ENCODE results near the gene TADA2B. TPM values are rescaled to one million over a fixed set of nuclear protein-coding genes. Genes with fewer than 3 reads are reported as not detected.

Gene TADA2B
- total RNA-seq, 1 donor from 2014 or later = 23.2 TPM

- Histone ChIP-seq H3K4me1 (peaks cover 14% of the 10 kb centered on the region), H3K27me3 (no peaks in the 10 kb centered on the region), H3K4me3 (no peak overlapping the region), H3K36me3 (peaks cover 75% of the 10 kb centered on the region), H3K27ac (no peak overlapping the region), H3K9me3 (no peaks in the 10 kb centered on the region)
- DNase-seq (no peak), ATAC-seq (no peak)
- intact Hi-C loops (cut with DNase I) = no loop called here
- no peak for TF ChIP-seq CTCF (IDR thresholded peaks at IDR 0.05)
These were observed 18.6 kb downstream of the TADA2B start for GRCh38 chr4:7061815-7062214.

- intact Hi-C loops (cut with DNase I) = no loop called here
- Histone ChIP-seq H3K36me3 (peaks cover 71% of the 10 kb centered on the region), H3K4me1 (peaks cover 16% of the 10 kb centered on the region), H3K27me3 (no peaks in the 10 kb centered on the region), H3K9me3 (no peaks in the 10 kb centered on the region), H3K27ac (no peak overlapping the region), H3K4me3 (no peak overlapping the region)
- no peak for DNase-seq
- ATAC-seq = no peak
- no peak for TF ChIP-seq CTCF (IDR thresholded peaks at IDR 0.05)
These were observed 19.6 kb downstream of the TADA2B start for GRCh38 chr4:7062816-7063215.

GRCh38 chr4:7063362-7063761 is 20.2 kb downstream of the TADA2B start:
- no peak for TF ChIP-seq CTCF (IDR thresholded peaks at IDR 0.05)
- intact Hi-C loops (cut with DNase I) = no loop called here
- no peaks in the 10 kb centered on the region for H3K9me3 ChIP-seq
- peaks cover 16% of the 10 kb centered on the region for H3K4me1 ChIP-seq
- peak; percentile 21 for DNase-seq
- H3K27ac ChIP-seq = no peak overlapping the region
- no peak overlapping the region for H3K4me3 ChIP-seq
- no peak for ATAC-seq
- no peaks in the 10 kb centered on the region for H3K27me3 ChIP-seq
- peaks cover 67% of the 10 kb centered on the region for H3K36me3 ChIP-seq

GRCh38 chr4:7066006-7066405 is 22.8 kb downstream of the TADA2B start:
- Histone ChIP-seq H3K9me3 (no peaks in the 10 kb centered on the region), H3K27me3 (no peaks in the 10 kb centered on the region), H3K4me3 (no peak overlapping the region), H3K36me3 (peaks cover 41% of the 10 kb centered on the region), H3K4me1 (peaks cover 28% of the 10 kb centered on the region), H3K27ac (no peak overlapping the region)
- ATAC-seq (no peak), DNase-seq (peak; percentile 8)
- intact Hi-C loops (cut with DNase I) = no loop called here
- TF ChIP-seq CTCF (IDR thresholded peaks at IDR 0.05) = no peak

GRCh38 chr4:7066493-7066892 is 23.3 kb downstream of the TADA2B start:
- ATAC-seq (no peak), DNase-seq (peak; percentile 31)
- H3K36me3 ChIP-seq = peaks cover 36% of the 10 kb centered on the region
- H3K27me3 ChIP-seq = no peaks in the 10 kb centered on the region
- H3K4me1 ChIP-seq = peaks cover 28% of the 10 kb centered on the region
- intact Hi-C loops (cut with DNase I) = no loop called here
- H3K9me3 ChIP-seq = no peaks in the 10 kb centered on the region
- peak overlapping the region; percentile 82 for H3K4me3 ChIP-seq
- H3K27ac ChIP-seq = no peak overlapping the region
- no peak for TF ChIP-seq CTCF (IDR thresholded peaks at IDR 0.05)

DNA sequence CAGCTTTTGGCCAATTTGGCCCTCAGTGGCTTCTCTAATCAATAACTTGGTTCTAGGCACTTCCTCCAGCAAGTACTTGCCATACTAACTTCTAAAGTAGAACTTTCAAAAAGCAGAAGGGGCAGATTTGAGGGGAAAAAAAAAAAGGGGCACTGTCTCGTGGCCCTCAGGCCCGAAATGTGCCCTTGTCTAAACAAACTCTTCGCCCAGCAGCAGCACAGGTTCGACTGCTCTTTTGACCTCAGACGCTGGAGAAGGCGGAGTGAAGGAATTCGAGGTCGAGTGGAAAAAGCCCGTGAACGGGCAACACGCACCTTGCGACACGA is 23.9 kb downstream of the TADA2B start:
- Histone ChIP-seq H3K9me3 (no peaks in the 10 kb centered on the region), H3K27me3 (no peaks in the 10 kb centered on the region), H3K27ac (peak overlapping the region; percentile 91), H3K4me1 (peaks cover 28% of the 10 kb centered on the region), H3K4me3 (peak overlapping the region; percentile 82), H3K36me3 (peaks cover 30% of the 10 kb centered on the region)
- no peak for TF ChIP-seq CTCF (IDR thresholded peaks at IDR 0.05)
- intact Hi-C loops (cut with DNase I) = no loop called here
- DNase-seq (peak; percentile 59), ATAC-seq (no peak)
